ENCODE results near the gene RAPGEF3. TPM values are rescaled to one million over a fixed set of nuclear protein-coding genes. Genes with fewer than 3 reads are reported as not detected.

Gene RAPGEF3
- total RNA-seq (2022) (8.2 and 11.0 TPM in 2 replicates), Bru-seq, nascent RNA (percentile 34 among the genes with signal in this experiment), BruChase-seq, experiment 1, labeled RNA remaining after a 6-hour chase (percentile 30 among the genes with signal in this experiment), BruChase-seq, experiment 2, labeled RNA remaining after a 2-hour chase (percentile 37 among the genes with signal in this experiment)
- long read RNA-seq, full-length matches to known transcripts = 2 of 3 reads
- long read RNA-seq, partial matches to known transcripts = 1 of 3 reads
- long read RNA-seq, other reads (novel, unspliced or antisense) = 0 of 3 reads

GRCh38 chr12:47758834-47759690 is at the start of gene RAPGEF3:
RAPGEF3 (minus strand) TSS chr12:47758880; CDS start chr12:47758556, 324 bp downstream.
- BruUV-seq (replicated peaks) = TSS peak; percentile 11
- intact Hi-C loops (cut with micrococcal nuclease; ENCODE audit: unreplicated experiment) = loop anchor here (2.0 kb wide), 1 partner anchor 14 kb away; no protein-coding TSS in a partner anchor
- H3K4me3 Mint-ChIP-seq (ENCODE audit: low read depth, unreplicated experiment) = peak within 1 kb of the TSS; percentile 82
- peak within 1 kb of the TSS; percentile 85 for H3K27ac Mint-ChIP-seq (ENCODE audit: unreplicated experiment)
- no peaks in the 10 kb centered on the region for H3K27me3 Mint-ChIP-seq (ENCODE audit: unreplicated experiment)
- TF ChIP-seq CTCF (IDR thresholded peaks at IDR 0.05; ENCODE audit: unreplicated experiment) = peak; percentile 29
- CTCF ChIA-PET = interaction anchor here (0.9 to 2.1 kb wide), 4 partner anchors 12 to 17 kb away, joined by 3 to 14 read pairs (median 6); no protein-coding TSS in a partner anchor
- no peaks in the 10 kb centered on the region for H3K9me3 Mint-ChIP-seq (ENCODE audit: low read depth, unreplicated experiment)
- H3K4me1 Mint-ChIP-seq (ENCODE audit: low read depth, unreplicated experiment) = peaks cover 34% of the 10 kb centered on the region
- DNase-seq = peak; percentile 83
- peaks cover 17% of the 10 kb centered on the region for H3K36me3 Mint-ChIP-seq (ENCODE audit: insufficient read depth, unreplicated experiment)

GRCh38 chr12:47808050-47808449 is 49.4 kb upstream of the RAPGEF3 start:
- TF ChIP-seq CTCF (IDR thresholded peaks at IDR 0.05; ENCODE audit: unreplicated experiment) = no peak
- H3K36me3 Mint-ChIP-seq (ENCODE audit: insufficient read depth, unreplicated experiment) = no peaks in the 10 kb centered on the region
- no peaks in the 10 kb centered on the region for H3K27me3 Mint-ChIP-seq (ENCODE audit: unreplicated experiment)
- DNase-seq = no peak
- H3K9me3 Mint-ChIP-seq (ENCODE audit: low read depth, unreplicated experiment) = no peaks in the 10 kb centered on the region
- no TSS peak for BruUV-seq (replicated peaks)
- no peak overlapping the region for H3K27ac Mint-ChIP-seq (ENCODE audit: unreplicated experiment)
- peaks cover 22% of the 10 kb centered on the region for H3K4me1 Mint-ChIP-seq (ENCODE audit: low read depth, unreplicated experiment)
- intact Hi-C loops (cut with micrococcal nuclease; ENCODE audit: unreplicated experiment) = no loop called here
- H3K4me3 Mint-ChIP-seq (ENCODE audit: low read depth, unreplicated experiment) = no peak overlapping the region
- CTCF ChIA-PET = no interaction called here

- Mint-ChIP-seq H3K36me3 (ENCODE audit: insufficient read depth, unreplicated experiment) (no peaks in the 10 kb centered on the region), H3K27ac (ENCODE audit: unreplicated experiment) (no peak overlapping the region), H3K9me3 (ENCODE audit: low read depth, unreplicated experiment) (no peaks in the 10 kb centered on the region), H3K4me3 (ENCODE audit: low read depth, unreplicated experiment) (no peak overlapping the region), H3K4me1 (ENCODE audit: low read depth, unreplicated experiment) (peaks cover 22% of the 10 kb centered on the region), H3K27me3 (ENCODE audit: unreplicated experiment) (no peaks in the 10 kb centered on the region)
- no peak for DNase-seq
- BruUV-seq (replicated peaks) = no TSS peak
- CTCF ChIA-PET = no interaction called here
- intact Hi-C loops (cut with micrococcal nuclease; ENCODE audit: unreplicated experiment) = no loop called here
- no peak for TF ChIP-seq CTCF (IDR thresholded peaks at IDR 0.05; ENCODE audit: unreplicated experiment)
Measured at GRCh38 chr12:47807338-47807737, 48.7 kb upstream of the RAPGEF3 start.

- no peak for TF ChIP-seq CTCF (IDR thresholded peaks at IDR 0.05; ENCODE audit: unreplicated experiment)
- CTCF ChIA-PET = no interaction called here
- Mint-ChIP-seq H3K27me3 (ENCODE audit: unreplicated experiment) (no peaks in the 10 kb centered on the region), H3K27ac (ENCODE audit: unreplicated experiment) (no peak overlapping the region), H3K4me3 (ENCODE audit: low read depth, unreplicated experiment) (no peak overlapping the region), H3K4me1 (ENCODE audit: low read depth, unreplicated experiment) (peaks cover 33% of the 10 kb centered on the region), H3K9me3 (ENCODE audit: low read depth, unreplicated experiment) (no peaks in the 10 kb centered on the region), H3K36me3 (ENCODE audit: insufficient read depth, unreplicated experiment) (no peaks in the 10 kb centered on the region)
- intact Hi-C loops (cut with micrococcal nuclease; ENCODE audit: unreplicated experiment) = no loop called here
- no TSS peak for BruUV-seq (replicated peaks)
- no peak for DNase-seq
Measured at GRCh38 chr12:47805417-47805816, 46.7 kb upstream of the RAPGEF3 start.
